Measurements from ENCODE around the gene GNAI2. TPM values are rescaled to one million over a fixed set of nuclear protein-coding genes. Genes with fewer than 3 reads are reported as not detected.

The GNAI2 gene
- polyA plus RNA-seq, 1 of the 3 experiments (the other 2 are of a cell fraction) = 649 TPM

DNA sequence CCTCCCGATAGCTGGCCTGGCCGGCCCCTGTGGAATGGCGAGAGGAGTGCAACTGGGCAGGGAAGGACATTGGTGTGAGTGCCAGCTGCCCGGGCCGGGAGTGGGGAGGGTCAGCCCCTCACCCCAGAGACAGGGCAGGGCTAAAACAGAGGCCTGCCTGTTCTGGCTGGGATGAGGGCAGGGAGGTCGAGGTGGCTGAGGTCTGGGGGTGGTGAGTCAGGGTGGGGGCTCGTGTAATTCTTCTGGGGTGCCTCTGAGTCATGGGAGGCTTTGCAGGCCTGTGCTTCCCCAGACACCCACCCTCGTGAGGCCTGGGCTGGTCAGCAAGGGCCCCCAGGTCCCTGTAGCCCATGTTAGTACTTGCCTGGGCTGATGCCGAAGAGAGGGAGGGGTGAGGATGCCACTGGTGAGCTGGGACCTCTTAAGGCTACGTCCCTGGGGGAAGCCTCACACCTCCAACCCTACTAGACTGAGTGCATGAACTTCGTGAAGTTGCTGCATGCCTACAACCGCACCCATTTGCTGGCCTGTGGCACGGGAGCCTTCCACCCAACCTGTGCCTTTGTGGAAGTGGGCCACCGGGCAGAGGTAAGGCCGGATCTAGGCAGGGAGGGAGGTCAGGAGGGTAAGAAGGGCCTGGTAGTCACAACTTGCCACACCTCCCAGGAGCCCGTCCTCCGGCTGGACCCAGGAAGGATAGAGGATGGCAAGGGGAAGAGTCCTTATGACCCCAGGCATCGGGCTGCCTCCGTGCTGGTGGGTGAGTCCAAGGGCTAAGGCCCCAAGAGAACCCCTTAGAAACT, 34.6 kb downstream of the GNAI2 start:
- DNase-seq = no peak
- Histone ChIP-seq H3K9me2 (no peaks in the 10 kb centered on the region), H3K79me2 (ENCODE audit: insufficient read depth) (no peaks in the 10 kb centered on the region), H3K36me3 (replicated peaks in 1 of 2; ENCODE audit: control insufficient read depth in 1 of 2, insufficient read depth in 2 of 2, low read length in 1 of 2) (no peaks in the 10 kb centered on the region), H3K4me3 (ENCODE audit: low read depth in 2 of 2, low read length in 1 of 2) (no peak overlapping the region), H3K9me3 (no peaks in the 10 kb centered on the region), H3K27ac (ENCODE audit: low read depth in 2 of 2, low read length in 1 of 2) (no peak overlapping the region), H3K4me2 (peak overlapping the region; percentile 45; the same call in 1 of the 2 replicates), H3K9ac (no peak overlapping the region), H3F3A (replicated peaks; ENCODE audit: insufficient read depth) (peaks cover 18% of the 10 kb centered on the region), H3K27me3 (ENCODE audit: insufficient read depth) (0 out of 2 replicates have a peak, but pooled peaks cover 14% of the 10 kb centered on the region), H4K20me1 (ENCODE audit: insufficient read depth) (no peaks in the 10 kb centered on the region), H3K4me1 (ENCODE audit: control insufficient read depth in 1 of 2, insufficient read depth in 2 of 2, low read depth in 1 of 2, low read length in 1 of 2) (peaks cover 11 to 26% of the 10 kb centered on the region in 2 experiments; a peak in 2 of 4 replicates), H2AFZ (ENCODE audit: low read depth) (no peak overlapping the region)
- 74% methylated on average over 8 of the region's 19 CpGs for WGBS (ENCODE audit: low lambda C conversion rate)
- CTCF ChIA-PET = interaction anchor here (0.8 to 12.2 kb wide), 8 partner anchors 11 to 157 kb away, joined by 3 to 206 read pairs (median 12); partner anchors contain the start of gene GNAT1
- TF ChIP-seq POLR2AphosphoS5 (IDR thresholded peaks at IDR 0.05; ENCODE audit: low read depth, low read length) (no peak), CHD2 (IDR thresholded peaks at IDR 0.05; ENCODE audit: low read length, partially characterized antibody) (no peak), FOXJ3 (CRISPR knock-in tag; IDR thresholded peaks at IDR 0.05) (no peak), NFIC (IDR thresholded peaks at IDR 0.05; ENCODE audit: borderline replicate concordance) (no peak), RXRA (IDR thresholded peaks at IDR 0.05; ENCODE audit: borderline replicate concordance, low read depth) (no peak), NRF1 (IDR thresholded peaks at IDR 0.05; ENCODE audit: low read depth, low read length) (no peak), YY1 (IDR thresholded peaks at IDR 0.05; ENCODE audit: low read depth) (no peak), TEAD4 (IDR thresholded peaks at IDR 0.05; ENCODE audit: borderline replicate concordance, insufficient read depth) (no peak), RFX5 (IDR thresholded peaks at IDR 0.05; ENCODE audit: low read length) (no peak), RCOR1 (IDR thresholded peaks at IDR 0.05; ENCODE audit: low read length) (no peak), MEF2A (IDR thresholded peaks at IDR 0.05; ENCODE audit: borderline replicate concordance, low read depth) (no peak), TAF1 (IDR thresholded peaks at IDR 0.05; ENCODE audit: borderline replicate concordance, low read depth, low read length) (no peak), TCF12 (IDR thresholded peaks at IDR 0.05) (no peak), FOXM1 (IDR thresholded peaks at IDR 0.05; ENCODE audit: low read depth) (no peak), JUND (IDR thresholded peaks at IDR 0.05) (no peak)
- TF ChIP-seq, protein P1, sequence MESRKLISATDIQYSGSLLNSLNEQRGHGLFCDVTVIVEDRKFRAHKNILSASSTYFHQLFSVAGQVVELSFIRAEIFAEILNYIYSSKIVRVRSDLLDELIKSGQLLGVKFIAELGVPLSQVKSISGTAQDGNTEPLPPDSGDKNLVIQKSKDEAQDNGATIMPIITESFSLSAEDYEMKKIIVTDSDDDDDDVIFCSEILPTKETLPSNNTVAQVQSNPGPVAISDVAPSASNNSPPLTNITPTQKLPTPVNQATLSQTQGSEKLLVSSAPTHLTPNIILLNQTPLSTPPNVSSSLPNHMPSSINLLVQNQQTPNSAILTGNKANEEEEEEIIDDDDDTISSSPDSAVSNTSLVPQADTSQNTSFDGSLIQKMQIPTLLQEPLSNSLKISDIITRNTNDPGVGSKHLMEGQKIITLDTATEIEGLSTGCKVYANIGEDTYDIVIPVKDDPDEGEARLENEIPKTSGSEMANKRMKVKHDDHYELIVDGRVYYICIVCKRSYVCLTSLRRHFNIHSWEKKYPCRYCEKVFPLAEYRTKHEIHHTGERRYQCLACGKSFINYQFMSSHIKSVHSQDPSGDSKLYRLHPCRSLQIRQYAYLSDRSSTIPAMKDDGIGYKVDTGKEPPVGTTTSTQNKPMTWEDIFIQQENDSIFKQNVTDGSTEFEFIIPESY (IDR thresholded peaks at IDR 0.05; ENCODE audit: borderline replicate concordance, low read depth) = no peak
- TF ChIP-seq, protein P2, sequence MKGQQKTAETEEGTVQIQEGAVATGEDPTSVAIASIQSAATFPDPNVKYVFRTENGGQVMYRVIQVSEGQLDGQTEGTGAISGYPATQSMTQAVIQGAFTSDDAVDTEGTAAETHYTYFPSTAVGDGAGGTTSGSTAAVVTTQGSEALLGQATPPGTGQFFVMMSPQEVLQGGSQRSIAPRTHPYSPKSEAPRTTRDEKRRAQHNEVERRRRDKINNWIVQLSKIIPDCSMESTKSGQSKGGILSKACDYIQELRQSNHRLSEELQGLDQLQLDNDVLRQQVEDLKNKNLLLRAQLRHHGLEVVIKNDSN (IDR thresholded peaks at IDR 0.05; ENCODE audit: borderline replicate concordance, low read depth) = no peak
- TF ChIP-seq, protein P3, sequence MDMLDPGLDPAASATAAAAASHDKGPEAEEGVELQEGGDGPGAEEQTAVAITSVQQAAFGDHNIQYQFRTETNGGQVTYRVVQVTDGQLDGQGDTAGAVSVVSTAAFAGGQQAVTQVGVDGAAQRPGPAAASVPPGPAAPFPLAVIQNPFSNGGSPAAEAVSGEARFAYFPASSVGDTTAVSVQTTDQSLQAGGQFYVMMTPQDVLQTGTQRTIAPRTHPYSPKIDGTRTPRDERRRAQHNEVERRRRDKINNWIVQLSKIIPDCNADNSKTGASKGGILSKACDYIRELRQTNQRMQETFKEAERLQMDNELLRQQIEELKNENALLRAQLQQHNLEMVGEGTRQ (IDR thresholded peaks at IDR 0.05; ENCODE audit: borderline replicate concordance, low read depth, low read length) = no peak
- TF ChIP-seq, protein P4, sequence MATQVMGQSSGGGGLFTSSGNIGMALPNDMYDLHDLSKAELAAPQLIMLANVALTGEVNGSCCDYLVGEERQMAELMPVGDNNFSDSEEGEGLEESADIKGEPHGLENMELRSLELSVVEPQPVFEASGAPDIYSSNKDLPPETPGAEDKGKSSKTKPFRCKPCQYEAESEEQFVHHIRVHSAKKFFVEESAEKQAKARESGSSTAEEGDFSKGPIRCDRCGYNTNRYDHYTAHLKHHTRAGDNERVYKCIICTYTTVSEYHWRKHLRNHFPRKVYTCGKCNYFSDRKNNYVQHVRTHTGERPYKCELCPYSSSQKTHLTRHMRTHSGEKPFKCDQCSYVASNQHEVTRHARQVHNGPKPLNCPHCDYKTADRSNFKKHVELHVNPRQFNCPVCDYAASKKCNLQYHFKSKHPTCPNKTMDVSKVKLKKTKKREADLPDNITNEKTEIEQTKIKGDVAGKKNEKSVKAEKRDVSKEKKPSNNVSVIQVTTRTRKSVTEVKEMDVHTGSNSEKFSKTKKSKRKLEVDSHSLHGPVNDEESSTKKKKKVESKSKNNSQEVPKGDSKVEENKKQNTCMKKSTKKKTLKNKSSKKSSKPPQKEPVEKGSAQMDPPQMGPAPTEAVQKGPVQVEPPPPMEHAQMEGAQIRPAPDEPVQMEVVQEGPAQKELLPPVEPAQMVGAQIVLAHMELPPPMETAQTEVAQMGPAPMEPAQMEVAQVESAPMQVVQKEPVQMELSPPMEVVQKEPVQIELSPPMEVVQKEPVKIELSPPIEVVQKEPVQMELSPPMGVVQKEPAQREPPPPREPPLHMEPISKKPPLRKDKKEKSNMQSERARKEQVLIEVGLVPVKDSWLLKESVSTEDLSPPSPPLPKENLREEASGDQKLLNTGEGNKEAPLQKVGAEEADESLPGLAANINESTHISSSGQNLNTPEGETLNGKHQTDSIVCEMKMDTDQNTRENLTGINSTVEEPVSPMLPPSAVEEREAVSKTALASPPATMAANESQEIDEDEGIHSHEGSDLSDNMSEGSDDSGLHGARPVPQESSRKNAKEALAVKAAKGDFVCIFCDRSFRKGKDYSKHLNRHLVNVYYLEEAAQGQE (IDR thresholded peaks at IDR 0.05; ENCODE audit: low read depth, low read length) = no peak
- POLR2A ChIA-PET = no interaction called here
